Central memory CD8-positive, alpha-beta T cell (primary cell): Measurements from ENCODE around the gene MACF1.

ENCODE experiments used
- ATAC-seq: fragments of 150-1000 bp; cut with Tn5 transposase; replicated peaks from 2 replicates; pipeline ENCODE4 v1.10.0; 2022; ENCODE audit warnings: mild to moderate bottlenecking, moderate FRiP score, moderate number of reproducible peaks; ENCODE audit not compliant: poor library complexity, severe bottlenecking; ENCODE audit errors: extremely low read depth
- DNase-seq, 2 donors: peaks; one replicate each; pipeline ENCODE4 v3.0.0; 2021; ENCODE audit warnings: low spot score in 2 of 2
- H3K27ac Mint-ChIP-seq: one replicate; pipeline ENCODE4 v1.8.0; 2022; ENCODE audit warnings: low read depth, mild to moderate bottlenecking, moderate library complexity, mixed read lengths
- H3K27me3 Mint-ChIP-seq: one replicate; pipeline ENCODE4 v1.8.0; 2022; ENCODE audit warnings: mixed read lengths
- H3K36me3 Mint-ChIP-seq: one replicate; pipeline ENCODE4 v1.8.0; 2022; ENCODE audit warnings: mild to moderate bottlenecking, moderate library complexity, mixed read lengths; ENCODE audit not compliant: insufficient read depth
- H3K4me1 Mint-ChIP-seq: one replicate; pipeline ENCODE4 v1.8.0; 2022; ENCODE audit warnings: mixed read lengths
- H3K4me3 Mint-ChIP-seq: one replicate; pipeline ENCODE4 v1.8.0; 2022; ENCODE audit warnings: mild to moderate bottlenecking, moderate library complexity, mixed read lengths
- H3K9me3 Mint-ChIP-seq: one replicate; pipeline ENCODE4 v1.8.0; 2022; ENCODE audit warnings: mixed read lengths

Gene MACF1

GRCh38 chr1:39393645-39394044 is 189.2 kb downstream of the MACF1 start:
- ATAC-seq (no peak), DNase-seq (no peak)
- no peaks in the 10 kb centered on the region for H3K27me3 Mint-ChIP-seq
- H3K36me3 Mint-ChIP-seq, result peaks cover 58% of the 10 kb centered on the region
- H3K27ac Mint-ChIP-seq, result peak overlapping the region; percentile 85
- H3K4me3 Mint-ChIP-seq, result peak overlapping the region; percentile 44
- no peaks in the 10 kb centered on the region for H3K9me3 Mint-ChIP-seq
- peaks cover 80% of the 10 kb centered on the region for H3K4me1 Mint-ChIP-seq

GRCh38 chr1:39394059-39394458 is 189.6 kb downstream of the MACF1 start:
- H3K9me3 Mint-ChIP-seq, result no peaks in the 10 kb centered on the region
- peak overlapping the region; percentile 44 for H3K4me3 Mint-ChIP-seq
- peaks cover 85% of the 10 kb centered on the region for H3K4me1 Mint-ChIP-seq
- H3K27me3 Mint-ChIP-seq, result no peaks in the 10 kb centered on the region
- H3K27ac Mint-ChIP-seq, result peak overlapping the region; percentile 85
- ATAC-seq (no peak), DNase-seq (no peak)
- peaks cover 54% of the 10 kb centered on the region for H3K36me3 Mint-ChIP-seq

- H3K27ac Mint-ChIP-seq, result peak overlapping the region; percentile 85
- no peak overlapping the region for H3K4me3 Mint-ChIP-seq
Measured at GRCh38 chr1:39394598-39394997, 190.1 kb downstream of the MACF1 start.

GRCh38 chr1:39395357-39395831 is 190.9 kb downstream of the MACF1 start:
- H3K36me3 Mint-ChIP-seq, result peaks cover 45% of the 10 kb centered on the region
- ATAC-seq, result no peak
- peaks cover 88% of the 10 kb centered on the region for H3K4me1 Mint-ChIP-seq
- H3K27ac Mint-ChIP-seq, result peak overlapping the region; percentile 85
- no peaks in the 10 kb centered on the region for H3K27me3 Mint-ChIP-seq
- DNase-seq, result no peak
- H3K4me3 Mint-ChIP-seq, result no peak overlapping the region
- no peaks in the 10 kb centered on the region for H3K9me3 Mint-ChIP-seq

More at GRCh38 chr1:39394598-39394997, 190.1 kb downstream of the MACF1 start:
- Mint-ChIP-seq H3K9me3 (no peaks in the 10 kb centered on the region), H3K27me3 (no peaks in the 10 kb centered on the region), H3K4me1 (peaks cover 90% of the 10 kb centered on the region), H3K36me3 (peaks cover 50% of the 10 kb centered on the region)
- ATAC-seq (peak; percentile 95), DNase-seq (peak in 1 of 2 donors; percentile 22)

GRCh38 chr1:39396671-39397070 is 192.2 kb downstream of the MACF1 start:
- peaks cover 81% of the 10 kb centered on the region for H3K4me1 Mint-ChIP-seq
- H3K36me3 Mint-ChIP-seq, result peaks cover 33% of the 10 kb centered on the region
- no peak overlapping the region for H3K27ac Mint-ChIP-seq
- no peak overlapping the region for H3K4me3 Mint-ChIP-seq
- no peaks in the 10 kb centered on the region for H3K27me3 Mint-ChIP-seq
- no peaks in the 10 kb centered on the region for H3K9me3 Mint-ChIP-seq
- DNase-seq (no peak), ATAC-seq (no peak)

GRCh38 chr1:39397487-39397886 is 193.0 kb downstream of the MACF1 start:
- H3K9me3 Mint-ChIP-seq, result no peaks in the 10 kb centered on the region
- no peaks in the 10 kb centered on the region for H3K27me3 Mint-ChIP-seq
- peaks cover 28% of the 10 kb centered on the region for H3K36me3 Mint-ChIP-seq
- DNase-seq, result no peak
- ATAC-seq, result no peak
- H3K4me1 Mint-ChIP-seq, result peaks cover 80% of the 10 kb centered on the region
- H3K4me3 Mint-ChIP-seq, result no peak overlapping the region
- no peak overlapping the region for H3K27ac Mint-ChIP-seq

- Mint-ChIP-seq H3K9me3 (no peaks in the 10 kb centered on the region), H3K36me3 (peaks cover 24% of the 10 kb centered on the region), H3K27me3 (no peaks in the 10 kb centered on the region), H3K4me1 (peaks cover 76% of the 10 kb centered on the region), H3K4me3 (peak overlapping the region; percentile 33), H3K27ac (peak overlapping the region; percentile 46)
- DNase-seq (no peak), ATAC-seq (peak; percentile 9)
Measured at GRCh38 chr1:39398278-39399021, 194.0 kb downstream of the MACF1 start.

GRCh38 chr1:39401106-39401505 is 196.6 kb downstream of the MACF1 start:
- Mint-ChIP-seq H3K9me3 (no peaks in the 10 kb centered on the region), H3K36me3 (peaks cover 14% of the 10 kb centered on the region), H3K27me3 (no peaks in the 10 kb centered on the region), H3K4me1 (peaks cover 66% of the 10 kb centered on the region), H3K27ac (no peak overlapping the region), H3K4me3 (no peak overlapping the region)
- DNase-seq, result no peak
- ATAC-seq, result no peak

- no peaks in the 10 kb centered on the region for H3K9me3 Mint-ChIP-seq
- no peak overlapping the region for H3K4me3 Mint-ChIP-seq
- peaks cover 11% of the 10 kb centered on the region for H3K36me3 Mint-ChIP-seq
- no peaks in the 10 kb centered on the region for H3K27me3 Mint-ChIP-seq
- peak overlapping the region; percentile 61 for H3K27ac Mint-ChIP-seq
- H3K4me1 Mint-ChIP-seq, result peaks cover 53% of the 10 kb centered on the region
- ATAC-seq, result no peak
- DNase-seq, result no peak
Measured at GRCh38 chr1:39404876-39405275, 200.4 kb downstream of the MACF1 start.

GRCh38 chr1:39405358-39405757 is 200.9 kb downstream of the MACF1 start:
- Mint-ChIP-seq H3K27me3 (no peaks in the 10 kb centered on the region), H3K4me3 (no peak overlapping the region), H3K36me3 (peaks cover 13% of the 10 kb centered on the region), H3K4me1 (peaks cover 55% of the 10 kb centered on the region), H3K9me3 (no peaks in the 10 kb centered on the region), H3K27ac (peak overlapping the region; percentile 61)
- DNase-seq (no peak), ATAC-seq (no peak)

- no peak for ATAC-seq
- Mint-ChIP-seq H3K4me3 (no peak overlapping the region), H3K9me3 (no peaks in the 10 kb centered on the region), H3K27me3 (no peaks in the 10 kb centered on the region), H3K27ac (peak overlapping the region; percentile 64), H3K36me3 (peaks cover 20% of the 10 kb centered on the region), H3K4me1 (peaks cover 69% of the 10 kb centered on the region)
- DNase-seq, result no peak
Measured at GRCh38 chr1:39406533-39407450, 202.3 kb downstream of the MACF1 start.

GRCh38 chr1:39407510-39407895 is 203.0 kb downstream of the MACF1 start:
- no peak for ATAC-seq
- no peak for DNase-seq
- Mint-ChIP-seq H3K4me1 (peaks cover 63% of the 10 kb centered on the region), H3K9me3 (no peaks in the 10 kb centered on the region), H3K27me3 (no peaks in the 10 kb centered on the region), H3K27ac (peak overlapping the region; percentile 64), H3K4me3 (peak overlapping the region; percentile 89), H3K36me3 (peaks cover 20% of the 10 kb centered on the region)
